Activated T-cell treated with anti-CD3 and anti-CD28 coated beads, Interleukin-2, amount 50 U/mL, for 48 hours (primary cell): ENCODE measurements around the gene ME3.

Source experiments
- DNase-seq, 2 experiments: peaks; one replicate each; pipeline ENCODE4 v3.0.0-alpha.2; 2020

The ME3 gene

DNA sequence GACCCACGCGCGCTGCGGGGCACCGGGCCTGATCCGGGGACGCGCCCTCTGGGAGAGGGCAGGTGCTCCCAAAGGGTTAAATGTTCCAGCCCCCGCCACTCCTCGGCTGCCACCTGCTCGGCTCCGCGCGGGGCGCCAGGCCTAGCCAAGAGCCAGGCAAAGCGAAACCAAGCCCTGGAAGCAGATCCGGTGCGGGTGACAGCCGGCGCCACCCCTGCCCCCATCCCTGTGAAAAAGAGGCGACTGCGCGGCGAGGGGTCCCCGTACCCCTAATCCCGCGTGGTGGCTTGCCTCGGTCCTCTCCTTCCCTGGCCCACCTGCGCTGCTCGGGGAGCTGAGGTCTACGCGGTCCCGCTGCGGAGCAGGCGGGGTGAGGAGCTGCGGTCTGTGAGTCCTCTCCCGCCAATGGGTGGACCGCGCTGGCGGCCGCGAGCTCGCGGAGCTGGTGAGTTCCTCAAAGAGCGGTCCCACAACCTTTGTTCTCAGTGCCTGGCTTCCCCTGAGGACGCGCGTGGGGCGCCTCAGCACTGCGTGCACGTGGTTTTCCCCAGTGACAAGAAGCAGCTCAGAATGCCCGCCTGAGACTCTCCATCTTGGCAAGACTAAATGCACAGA lies at the start of gene ME3:
TSS of gene ME3 (minus strand) at position 610 of the 615 bp plus-strand sequence.
- peak; percentile 58 to 69 for DNase-seq

DNA sequence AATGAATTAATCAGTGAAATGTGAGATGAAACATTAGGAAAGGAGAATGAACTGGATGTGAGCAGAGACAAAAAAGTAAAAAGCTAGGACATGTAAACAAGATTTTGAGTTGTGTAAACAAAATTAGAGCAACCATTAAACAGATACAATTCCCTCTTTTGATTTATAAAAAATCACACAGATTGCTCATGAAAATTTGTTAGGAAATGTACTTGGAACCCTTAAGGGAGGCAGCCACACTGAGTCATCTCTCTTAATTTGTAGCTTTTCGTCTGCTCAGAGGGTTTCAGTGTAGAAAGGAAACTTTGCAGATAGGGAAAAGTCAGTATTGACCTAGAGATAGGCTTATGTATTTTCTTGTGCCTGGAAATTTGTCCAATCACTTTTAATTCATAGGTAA lies 49.6 kb upstream of the ME3 start:
- no peak for DNase-seq

DNA sequence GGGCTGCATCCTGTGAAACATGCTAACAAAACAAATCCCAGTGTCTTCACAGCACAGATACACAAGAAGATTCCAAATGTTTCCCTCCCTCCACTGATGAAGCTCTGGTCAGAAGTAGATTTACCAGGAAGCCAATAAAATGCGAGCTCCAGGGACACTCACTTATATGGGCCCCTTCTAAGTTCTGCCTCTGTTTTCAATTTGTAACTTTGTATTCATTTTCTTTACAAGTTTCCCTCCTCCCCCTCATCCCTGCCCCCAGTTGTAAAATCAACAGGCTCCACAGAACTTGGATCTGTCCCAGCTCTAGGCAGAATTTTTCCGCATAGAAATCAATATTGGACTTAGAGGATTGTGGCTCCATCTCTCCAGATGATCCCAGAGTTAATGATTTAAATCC lies 48.1 kb upstream of the ME3 start:
- DNase-seq: no peak

DNA sequence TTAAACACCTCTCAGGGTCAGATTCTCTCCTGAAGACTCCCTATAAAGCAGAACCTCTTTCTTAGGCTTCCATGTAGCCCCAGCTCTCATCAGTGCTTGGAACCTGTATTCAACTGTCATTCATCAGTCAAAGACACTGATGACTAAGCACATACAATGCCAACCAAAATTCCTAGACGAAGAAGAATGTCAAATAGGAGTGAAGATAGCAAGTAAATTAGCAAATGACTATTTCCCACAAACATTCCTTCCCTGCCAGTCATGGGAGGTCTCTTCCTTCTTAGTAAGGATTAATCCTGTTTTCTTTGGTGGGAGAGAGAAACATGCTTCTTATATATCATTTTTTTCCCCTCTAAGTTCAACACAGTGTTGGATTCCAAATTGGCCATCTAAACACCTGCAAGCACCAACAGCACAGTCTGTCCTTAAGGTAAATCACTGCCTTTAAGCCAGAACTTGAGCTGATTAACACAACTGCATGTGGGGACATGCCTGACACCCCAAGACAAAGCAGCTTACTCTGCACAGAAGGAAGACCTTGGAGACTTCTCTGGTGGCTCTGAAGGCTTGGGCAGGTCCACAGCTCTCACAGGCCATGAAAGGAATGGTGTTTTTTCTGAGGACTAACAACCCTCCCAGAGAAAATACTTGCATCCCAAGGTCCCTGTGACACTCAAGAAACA lies 47.5 kb upstream of the ME3 start:
- no peak for DNase-seq

DNA sequence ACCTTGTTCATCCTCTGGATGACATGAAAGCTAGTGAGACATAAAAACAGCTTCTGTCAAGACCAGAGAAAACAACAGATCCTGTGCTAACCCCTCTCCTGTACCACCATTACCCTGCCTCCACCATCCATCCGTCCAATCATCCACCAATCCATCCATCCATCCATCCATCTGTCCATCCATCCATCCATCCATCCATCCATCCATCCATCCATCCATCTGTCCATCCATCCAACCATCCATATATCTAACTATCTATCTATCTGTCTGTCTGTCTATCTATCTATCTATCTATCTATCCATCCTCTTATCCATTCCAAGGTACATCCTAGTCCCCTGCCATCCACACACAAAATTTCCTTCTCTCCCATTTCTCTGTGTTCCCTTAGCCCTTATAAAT lies 46.6 kb upstream of the ME3 start:
- no peak for DNase-seq

DNA sequence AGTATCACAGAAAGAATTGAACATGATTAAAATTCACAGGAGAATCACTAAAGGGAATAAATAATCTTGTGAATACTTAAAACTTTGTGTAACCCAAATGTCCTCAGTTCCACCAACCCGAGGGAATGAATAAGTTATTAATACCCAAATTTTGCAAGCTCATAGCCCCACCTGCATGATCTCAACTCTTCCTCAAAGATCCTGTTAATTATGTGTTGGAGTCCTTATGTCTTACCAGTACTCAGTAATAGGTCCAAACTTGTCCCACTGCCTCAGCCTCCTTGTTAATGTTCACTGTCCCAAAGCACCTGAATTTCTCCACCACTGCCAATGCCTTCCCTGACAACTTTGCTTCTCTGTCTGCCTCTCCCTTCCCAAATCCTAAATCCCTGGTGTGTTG lies 46.1 kb upstream of the ME3 start:
- no peak for DNase-seq

DNA sequence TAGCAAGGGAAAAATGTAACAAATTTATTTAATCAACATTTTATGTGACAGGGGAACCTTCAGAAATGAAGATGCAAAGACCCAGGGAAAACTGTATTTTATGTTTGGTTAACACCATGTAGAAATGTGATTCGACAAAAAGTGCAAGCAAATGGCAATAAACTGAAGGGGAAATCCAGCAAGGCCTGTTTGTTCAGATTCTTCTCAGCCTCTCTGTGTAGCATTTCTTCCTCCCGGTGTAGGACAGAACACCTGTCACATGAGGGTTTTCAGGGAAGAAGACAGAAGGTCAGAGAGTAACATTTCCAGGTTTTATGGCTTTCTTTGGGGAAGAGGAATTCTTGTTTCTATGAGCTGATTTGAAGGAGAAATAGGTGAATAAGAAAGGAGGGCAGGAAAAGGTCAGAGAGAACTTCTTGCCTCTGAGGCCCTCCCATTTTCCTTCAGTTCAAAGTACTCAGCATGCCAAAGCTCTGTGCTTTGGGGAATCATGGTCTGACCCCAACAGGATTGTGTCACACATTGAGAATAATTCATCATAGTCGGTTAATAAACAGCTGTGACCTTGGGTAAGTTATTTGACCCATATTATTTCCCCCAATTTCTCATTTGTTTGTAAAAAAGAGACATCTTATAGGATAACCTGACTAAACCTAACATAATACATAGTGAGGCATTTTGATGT lies 45.5 kb upstream of the ME3 start:
- no peak for DNase-seq

DNA sequence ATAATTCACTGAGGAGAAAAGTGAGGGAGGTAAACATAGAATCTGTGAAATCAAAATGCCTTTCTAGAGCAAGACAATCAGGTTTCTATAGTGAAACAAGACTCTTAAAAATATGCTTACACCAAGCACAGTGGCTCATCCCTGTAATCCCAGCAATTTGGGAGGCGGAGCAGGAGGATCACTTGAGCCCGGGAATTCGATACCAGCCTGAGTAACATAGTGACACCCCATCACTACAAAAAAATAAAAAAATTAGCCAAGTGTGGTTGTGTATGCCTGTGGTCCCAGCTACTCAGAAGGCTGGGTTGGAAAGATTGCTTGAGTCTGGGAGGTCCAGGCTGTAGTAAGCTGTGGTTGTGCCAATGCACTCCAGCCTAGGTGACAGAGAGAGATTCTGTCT lies 43.2 kb upstream of the ME3 start:
- DNase-seq: no peak

DNA sequence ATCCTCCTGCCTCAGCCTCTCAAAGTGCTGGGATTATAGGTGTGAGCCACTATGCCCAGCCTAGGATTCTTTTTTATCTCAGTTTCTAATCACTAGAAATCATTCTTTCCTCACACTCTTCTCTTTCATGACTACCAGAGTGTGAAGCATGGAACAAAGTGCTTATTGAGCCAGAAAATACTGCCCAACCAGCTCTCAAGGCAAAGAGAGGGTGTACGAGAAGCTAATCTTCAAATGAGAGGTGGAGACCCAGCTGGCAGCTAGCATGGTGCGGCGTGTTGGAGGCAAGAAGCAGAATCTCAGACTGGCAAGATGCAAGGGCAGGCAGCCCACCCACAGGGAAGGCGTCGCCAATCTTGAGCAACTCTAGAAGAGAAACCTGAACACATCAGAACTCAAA lies 41.1 kb upstream of the ME3 start:
- DNase-seq: no peak

DNA sequence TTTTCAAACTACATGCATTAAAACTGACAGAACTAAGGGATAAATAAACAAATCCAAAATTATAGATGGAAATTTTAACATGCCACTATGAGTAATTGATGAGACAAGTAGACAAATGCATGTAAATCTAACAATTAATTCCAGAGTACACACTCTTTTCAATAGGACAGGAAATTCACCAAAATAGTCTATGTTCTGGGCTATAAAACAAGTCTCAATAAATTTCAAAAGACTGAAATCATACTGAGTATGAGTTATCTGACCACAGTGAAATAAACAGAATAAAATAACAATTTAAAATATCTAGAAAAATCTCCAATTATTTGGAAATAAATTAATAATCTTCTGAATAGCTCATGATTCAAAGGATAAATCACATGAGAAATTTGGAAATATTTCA lies 38.5 kb upstream of the ME3 start:
- no peak for DNase-seq

DNA sequence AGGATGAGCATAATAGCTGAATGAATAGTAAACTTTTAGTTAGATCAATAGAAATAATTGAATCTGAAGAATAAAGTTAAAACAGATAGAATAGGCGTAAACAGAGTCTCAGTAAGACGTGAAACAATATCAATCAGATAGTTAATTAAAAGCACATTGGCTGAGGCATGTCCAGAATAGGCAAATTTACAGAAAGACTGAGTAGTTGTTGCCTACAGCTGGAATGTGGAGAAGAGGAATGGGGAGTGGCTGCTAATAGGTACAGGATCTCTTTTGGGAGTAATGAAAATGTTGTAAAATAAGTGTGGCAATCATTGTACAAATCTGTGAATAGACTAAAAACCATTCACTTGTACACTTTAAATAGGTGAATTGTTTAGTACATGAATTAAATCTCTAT lies 36.3 kb upstream of the ME3 start:
- no peak for DNase-seq

DNA sequence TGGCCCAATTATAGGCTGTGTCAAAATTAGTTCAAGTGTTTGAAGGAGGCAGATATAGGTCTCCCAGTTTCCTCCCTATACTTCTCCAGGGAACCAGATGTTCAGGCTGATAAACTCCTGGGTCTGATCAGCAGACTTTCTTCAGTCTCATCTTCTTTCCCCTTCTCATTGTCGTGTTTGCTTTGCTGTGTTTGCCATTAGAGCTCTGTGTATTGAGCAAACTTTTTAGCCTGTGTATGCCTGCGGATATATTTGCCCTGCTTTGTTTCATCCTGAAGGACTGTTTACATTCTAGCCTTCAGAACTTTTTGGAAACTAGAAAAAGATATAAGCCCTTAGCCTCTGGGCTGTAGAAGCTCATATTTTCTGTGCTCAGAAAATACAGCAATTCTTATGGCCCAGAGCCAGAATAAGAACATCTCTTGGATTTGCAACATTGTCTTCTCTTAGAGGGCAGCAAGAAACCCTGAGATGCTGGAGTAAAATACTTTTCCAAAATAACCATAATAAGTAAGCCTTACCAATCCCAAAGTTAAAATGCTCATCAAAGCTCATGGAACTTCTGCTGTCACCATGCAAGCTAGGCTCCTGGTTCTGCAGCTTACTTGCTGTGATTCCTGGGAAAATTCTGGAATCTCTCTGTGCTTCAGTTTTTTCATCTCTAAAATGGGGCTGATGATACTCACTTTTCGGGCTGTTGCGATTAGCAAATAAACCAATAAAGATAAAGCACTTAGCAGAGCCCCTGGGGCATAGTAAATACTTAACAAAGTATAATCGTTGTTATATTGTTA lies 34.1 kb upstream of the ME3 start:
- no peak for DNase-seq

DNA sequence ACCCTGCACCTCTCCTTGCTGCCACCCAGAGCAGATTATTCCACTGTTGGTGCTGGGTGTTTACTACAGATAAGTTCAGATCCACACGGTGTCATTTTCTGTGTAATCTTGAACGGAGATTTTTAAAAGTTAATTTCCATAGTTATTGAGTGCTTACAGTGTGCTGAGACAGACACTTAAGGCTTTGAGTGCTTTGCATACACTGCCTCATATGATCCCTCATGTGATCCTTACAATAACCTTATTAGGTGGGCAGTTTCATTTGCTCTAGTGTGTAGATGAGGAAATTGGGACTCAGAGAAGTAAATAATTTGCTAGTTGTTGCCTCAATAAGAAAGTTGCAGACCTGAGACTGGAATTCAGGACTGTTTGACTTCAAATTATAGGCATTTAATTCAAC lies 32.3 kb upstream of the ME3 start:
- no peak for DNase-seq

DNA sequence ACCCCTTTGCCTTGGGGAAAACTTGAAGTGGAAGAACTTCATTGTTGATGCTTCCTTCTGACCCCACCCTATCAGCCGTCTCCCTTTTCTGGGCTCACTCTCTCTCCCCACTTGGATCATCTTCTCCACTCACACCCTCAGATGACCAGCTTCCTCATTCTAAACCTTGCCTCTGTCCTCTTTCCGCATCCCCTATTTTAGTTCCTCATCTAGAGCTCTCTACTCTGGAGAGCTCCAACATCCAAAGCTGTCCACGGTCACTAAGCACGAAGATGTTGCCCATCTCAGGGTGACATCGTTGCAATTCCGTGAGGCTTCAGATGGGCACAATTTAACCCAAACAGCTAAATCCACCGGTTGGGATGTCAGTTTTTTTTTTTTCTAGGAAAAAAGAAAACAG lies 31.6 kb upstream of the ME3 start:
- DNase-seq: no peak

DNA sequence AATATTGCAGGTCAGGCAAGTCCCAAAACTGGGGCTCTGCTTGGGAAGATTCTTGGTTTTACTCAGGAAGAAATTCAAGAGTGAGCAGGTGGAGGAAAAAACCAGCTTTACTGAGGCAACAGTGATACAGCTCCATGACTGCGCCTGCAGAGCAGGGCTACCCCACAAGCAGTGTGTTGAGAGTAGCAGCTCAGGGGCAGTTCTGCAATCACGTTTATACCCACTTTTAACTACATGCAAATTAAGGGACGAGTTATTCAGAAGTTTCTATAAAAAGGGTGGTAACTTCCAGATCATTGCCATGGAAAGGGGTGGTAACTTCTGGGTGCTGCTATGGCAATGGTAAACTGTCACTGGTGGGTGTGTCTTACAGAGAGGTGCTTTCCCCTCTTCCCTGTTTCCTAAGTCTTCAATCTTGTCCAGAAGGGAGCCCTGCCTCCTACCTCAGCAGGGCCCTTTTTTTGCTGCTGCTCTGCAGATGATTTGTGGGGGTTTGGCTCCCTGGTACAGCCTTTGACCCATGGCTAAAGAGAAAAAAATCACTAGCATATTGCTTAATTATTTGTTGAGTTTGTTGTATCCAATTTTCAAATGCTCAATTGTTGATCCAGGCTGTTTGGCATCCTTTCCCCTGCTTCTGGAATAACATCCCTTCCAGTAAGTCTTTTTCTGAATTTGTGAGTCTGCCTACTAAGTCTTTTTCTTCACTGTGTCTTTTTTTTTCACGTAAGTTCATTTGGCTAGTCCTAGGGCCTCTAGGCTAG lies 30.0 kb upstream of the ME3 start:
- no peak for DNase-seq

DNA sequence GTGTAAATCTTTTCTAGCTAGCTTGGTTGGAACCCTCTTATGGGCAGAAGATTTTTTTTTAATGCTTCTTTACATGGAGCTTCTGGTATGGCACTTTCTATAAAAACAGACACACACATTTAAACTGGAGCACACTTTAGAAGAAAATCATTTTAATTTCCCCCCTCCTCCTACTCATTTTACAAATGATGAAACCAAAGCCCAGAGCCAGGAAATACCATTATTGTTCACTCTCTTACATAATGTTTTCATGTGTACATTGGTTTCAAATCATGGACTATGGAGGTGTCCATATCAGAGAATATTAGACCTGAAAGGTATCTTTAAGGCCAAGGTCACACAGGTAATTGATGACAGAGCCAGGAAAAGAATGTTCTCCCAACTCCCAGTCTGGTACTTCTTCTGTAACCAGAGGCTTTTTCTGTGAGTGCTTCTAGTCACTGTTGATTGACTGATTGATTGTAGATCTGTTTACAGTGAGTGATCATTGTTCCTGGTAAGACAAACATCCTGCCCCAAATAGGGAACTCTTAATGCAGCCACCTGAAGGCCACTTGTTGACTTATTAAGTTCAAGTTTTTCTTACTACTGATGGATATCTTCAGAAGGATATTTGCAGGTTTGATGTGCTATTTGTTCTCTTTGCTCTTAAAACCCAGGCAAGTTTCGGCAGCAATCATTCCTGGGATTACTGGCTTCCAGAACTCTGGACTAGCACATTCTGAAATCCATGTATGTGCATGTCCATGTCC lies 26.8 kb upstream of the ME3 start:
- no peak for DNase-seq

DNA sequence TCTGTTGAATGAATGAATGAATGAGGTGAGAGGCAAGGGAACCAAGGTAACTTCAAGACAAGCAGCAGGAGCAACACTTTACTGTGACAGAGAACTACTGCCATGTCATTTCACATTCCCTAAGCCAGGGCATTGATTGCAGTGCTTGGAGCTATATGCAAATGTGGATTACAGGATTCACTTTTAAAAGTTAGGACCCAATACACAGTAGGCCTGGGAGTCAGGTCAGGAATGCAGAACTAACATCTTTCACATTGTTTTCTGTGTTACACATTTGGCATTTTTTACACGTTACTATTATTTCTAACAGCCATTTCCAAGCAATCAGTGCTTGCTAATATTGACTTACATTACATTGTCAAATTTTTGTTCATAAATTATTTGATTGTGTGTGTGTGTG lies 26.2 kb upstream of the ME3 start:
- no peak for DNase-seq

DNA sequence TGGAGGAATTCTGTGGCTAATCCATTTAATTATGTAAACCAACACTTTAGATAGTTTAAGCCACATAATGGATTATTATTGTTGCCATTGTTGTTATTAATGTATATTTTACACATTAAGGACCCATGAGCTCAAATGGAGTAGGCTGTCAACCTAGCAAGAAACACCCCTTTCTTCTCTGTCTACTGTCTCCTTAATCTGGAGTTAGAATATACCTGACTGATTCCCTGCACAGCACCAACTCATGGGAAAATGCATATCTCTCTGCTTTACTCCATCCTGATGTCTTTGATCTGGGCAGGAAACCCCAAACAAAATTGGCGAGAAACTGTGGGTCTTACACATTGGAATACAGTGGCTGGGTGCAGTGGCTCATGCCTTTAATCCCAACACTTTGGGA lies 24.0 kb upstream of the ME3 start:
- DNase-seq: no peak

DNA sequence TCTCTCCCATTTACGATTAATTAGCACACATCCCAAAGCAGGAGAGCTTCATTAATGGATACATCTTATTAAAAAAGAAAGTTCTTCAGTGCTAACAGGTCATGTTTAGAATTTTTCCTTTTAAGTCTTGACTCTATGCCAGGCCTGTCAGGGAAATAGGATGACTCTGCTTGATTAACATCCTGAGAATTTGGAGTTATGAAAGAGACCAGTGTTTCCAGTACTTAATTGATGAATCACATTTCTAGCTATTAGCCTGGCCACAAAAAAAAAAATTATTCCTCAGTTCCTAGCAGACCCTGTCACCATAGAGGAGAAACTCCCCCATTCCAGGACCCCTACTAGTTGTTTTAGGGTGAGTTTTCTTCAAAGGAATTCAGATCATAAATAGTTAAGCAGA lies 23.6 kb upstream of the ME3 start:
- DNase-seq: no peak

DNA sequence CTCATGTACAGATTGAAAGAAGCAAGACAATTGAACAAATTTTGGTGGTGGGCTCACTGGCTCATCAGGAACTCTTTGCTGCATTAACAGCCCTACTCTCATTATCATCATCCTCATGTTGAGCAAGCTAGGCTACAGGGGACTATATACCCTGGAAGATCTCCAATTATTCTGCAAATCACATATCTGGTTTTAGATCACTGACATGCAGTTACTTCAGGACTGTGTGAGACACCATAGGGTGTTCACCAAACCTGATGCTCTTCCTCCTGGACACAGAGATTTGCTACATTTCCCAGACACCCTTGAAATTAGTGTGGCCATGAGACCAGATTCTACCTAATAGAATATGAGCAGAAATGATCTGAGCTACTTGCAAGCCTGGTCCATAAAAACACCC lies 23.0 kb upstream of the ME3 start:
- DNase-seq: no peak

DNA sequence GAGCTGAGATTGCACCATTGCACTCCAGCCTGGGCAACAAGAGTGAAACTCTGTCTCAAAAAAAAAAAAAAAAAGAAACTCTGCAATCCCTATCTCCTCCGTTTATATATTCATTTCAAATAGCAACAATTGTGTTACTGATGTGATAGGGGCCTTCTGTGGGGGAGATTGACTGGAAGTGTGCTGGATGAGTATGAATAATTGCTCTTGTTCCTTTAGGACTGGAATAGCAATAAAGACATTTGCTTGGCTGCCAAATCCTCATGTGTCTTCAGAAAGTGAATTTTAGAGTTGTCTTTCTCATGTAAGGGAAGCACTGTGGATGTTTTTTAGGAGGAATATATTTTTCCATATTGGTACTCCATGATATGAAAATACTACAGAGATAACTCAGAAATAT lies 21.1 kb upstream of the ME3 start:
- DNase-seq: no peak

DNA sequence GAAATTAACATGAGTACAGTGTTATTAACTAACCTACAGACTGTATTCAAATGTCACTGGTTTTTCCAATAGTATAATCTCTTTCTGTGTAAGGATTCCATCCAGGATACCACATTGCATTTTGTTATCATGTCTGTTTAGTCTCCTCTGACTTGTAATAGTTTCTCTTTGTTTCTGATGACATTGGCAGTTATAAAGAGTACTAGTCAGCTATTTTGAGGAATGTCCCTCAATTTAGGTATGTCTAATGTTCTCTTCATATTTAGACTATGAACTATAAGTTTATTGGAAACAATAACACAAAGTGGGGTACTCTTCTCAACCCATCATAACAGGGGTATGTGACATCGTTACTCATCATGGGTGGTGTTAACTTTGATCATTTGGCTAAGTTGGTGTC lies 20.3 kb upstream of the ME3 start:
- no peak for DNase-seq
